NCI-H2196 (cell line): Measurements from ENCODE around the gene WWP2.
"Not testable (repeated sequence)": the region's sequence is repeated elsewhere in the genome, so short reads cannot be mapped to it uniquely, and the experiment has no call there.

Experiments
- DNase-seq: peaks from one replicate; lab custom pipeline; 2025; ENCODE audit not compliant: unreplicated experiment; lab: John Stamatoyannopoulos, UW

WWP2 gene

GRCh38 chr16:69830146-69830533 is 68.0 kb downstream of the WWP2 start:
- DNase-seq, result no peak

- no peak for DNase-seq
These were observed 68.5 kb downstream of the WWP2 start for GRCh38 chr16:69830534-69831211.

- DNase-seq, result no peak
These were observed 69.3 kb downstream of the WWP2 start for GRCh38 chr16:69831212-69832123.

GRCh38 chr16:69833357-69834282 is 71.5 kb downstream of the WWP2 start:
- no peak for DNase-seq

GRCh38 chr16:69834807-69835466 is 72.8 kb downstream of the WWP2 start:
- no peak for DNase-seq

GRCh38 chr16:69836257-69836656 is 74.1 kb downstream of the WWP2 start:
- DNase-seq, result no peak

DNA sequence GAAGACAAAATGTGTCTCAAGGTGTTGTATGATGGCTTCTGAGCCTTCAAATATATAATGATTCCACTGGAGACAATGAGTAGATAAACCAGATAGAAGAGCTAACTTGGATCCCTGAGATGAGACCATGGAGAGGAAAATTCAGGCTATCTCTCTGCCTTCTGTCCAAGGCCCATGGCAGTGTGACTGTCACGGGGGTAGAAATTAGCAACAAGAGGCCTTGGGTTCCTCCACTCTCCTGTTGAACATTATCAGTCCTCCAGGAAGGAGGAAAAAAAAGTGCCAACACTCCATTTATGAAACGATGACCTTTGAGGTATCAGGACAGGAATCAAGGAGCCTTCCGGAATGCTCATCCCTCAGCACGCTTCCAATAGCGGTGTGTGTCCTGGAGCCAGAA is 75.2 kb downstream of the WWP2 start:
- DNase-seq, result no peak

DNA sequence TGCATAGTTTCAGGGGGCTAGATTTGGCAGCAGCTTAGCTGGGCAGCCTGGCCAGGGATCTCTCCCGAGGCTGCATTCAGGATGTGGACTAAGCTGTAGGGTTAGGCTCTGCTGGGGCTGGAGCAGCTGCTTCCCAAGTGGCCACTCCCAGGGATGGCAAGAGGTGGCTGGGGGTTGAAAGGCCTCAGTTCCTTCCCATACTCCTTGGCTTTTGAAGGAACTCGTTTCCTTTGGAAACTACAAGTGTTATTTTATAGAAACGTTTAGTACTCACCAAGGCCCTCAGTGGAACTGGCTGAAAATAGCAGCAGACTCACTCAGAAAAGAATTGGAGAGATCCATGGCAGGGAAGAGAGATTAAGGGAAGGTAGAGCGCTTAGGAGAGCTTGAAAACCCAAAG is 76.4 kb downstream of the WWP2 start:
- no peak for DNase-seq

DNA sequence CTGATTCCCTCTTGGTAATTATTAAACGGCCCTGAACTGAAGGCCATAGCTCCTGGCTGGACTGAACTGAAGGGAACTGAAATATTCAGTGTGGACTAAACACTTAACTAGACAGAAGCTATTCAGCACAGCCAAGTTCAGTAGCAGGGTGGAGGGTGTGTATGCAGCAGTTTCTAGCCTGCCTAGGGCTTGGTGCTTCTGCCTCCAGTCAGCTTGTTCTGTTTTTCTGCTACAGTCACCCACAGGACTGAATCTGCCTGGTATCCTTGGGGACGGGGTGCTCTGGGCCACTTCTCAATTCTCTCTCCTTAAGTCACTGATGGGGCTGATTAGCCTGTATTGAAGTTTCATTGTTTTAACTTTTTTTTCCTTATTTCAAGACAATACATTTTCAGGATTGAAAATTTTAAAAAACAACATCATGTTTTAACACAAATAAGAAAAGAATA is 77.1 kb downstream of the WWP2 start:
- DNase-seq, result no peak

- DNase-seq, result no peak
These were observed 77.8 kb downstream of the WWP2 start for GRCh38 chr16:69839798-69840409.

GRCh38 chr16:69840975-69841374 is 78.8 kb downstream of the WWP2 start:
- DNase-seq, result no peak

DNA sequence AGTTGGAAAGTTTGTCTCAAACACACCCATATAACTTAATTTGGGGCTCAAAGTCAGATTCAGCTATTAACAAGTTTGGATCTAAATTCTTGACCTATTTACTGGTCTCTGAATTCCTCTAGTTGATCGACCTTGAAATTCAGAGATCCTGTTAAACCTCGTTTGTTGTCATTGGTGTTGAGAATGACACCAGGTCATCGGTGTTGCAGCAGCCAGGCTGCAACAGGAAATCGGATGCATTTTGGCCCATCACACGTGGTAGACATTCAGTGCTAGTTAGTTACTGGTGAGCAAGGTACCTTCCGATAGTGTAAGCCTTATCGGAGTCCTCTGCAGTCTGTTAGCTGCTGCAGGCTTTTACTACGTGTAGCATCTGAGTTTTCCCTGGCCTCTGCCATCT is 82.3 kb downstream of the WWP2 start:
- DNase-seq, result no peak

GRCh38 chr16:69845181-69845580 is 83.0 kb downstream of the WWP2 start:
- DNase-seq, result no peak

GRCh38 chr16:69847643-69848042 is 85.5 kb downstream of the WWP2 start:
- DNase-seq, result no peak

- no peak for DNase-seq
These were observed 86.8 kb downstream of the WWP2 start for GRCh38 chr16:69848637-69849545.

DNA sequence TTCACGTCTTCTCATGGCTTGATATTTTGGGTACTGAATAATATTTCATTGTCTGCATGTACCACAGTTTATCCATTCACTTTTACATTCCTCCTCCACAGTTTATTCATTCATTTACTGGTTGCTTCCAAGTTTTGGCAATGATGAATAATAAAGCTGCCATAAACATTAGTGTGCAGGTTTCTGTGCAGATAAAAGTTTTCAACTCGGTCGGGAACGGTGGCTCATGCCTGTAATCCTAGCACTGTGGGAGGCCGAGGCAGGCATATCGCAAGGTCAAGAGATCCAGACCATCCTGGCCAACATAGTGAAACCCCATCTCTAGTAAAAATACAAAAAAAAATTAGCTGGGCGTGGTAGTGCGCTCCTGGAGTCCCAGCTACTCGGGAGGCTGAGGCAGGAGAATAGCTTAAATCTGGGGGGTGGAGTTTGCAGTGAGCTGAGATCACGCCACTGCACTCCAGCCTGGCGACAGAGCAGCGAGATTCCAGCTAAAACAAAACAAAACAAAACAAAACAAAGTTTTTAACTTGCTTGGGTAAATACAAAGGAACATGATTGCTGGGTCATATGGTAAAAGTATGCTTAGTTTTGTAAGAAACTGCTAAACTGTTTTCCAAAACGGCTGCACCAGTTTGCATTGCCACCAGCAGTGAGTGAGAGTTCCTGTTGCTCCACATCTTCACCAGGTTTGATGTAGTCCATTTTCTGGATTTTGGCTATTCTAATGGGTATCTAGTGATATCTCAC is 89.5 kb downstream of the WWP2 start:
- DNase-seq, result no peak

- no peak for DNase-seq
These were observed 90.7 kb downstream of the WWP2 start for GRCh38 chr16:69852815-69853214.

GRCh38 chr16:69853481-69853880 is 91.3 kb downstream of the WWP2 start:
- no peak for DNase-seq

- not testable (repeated sequence) for DNase-seq
These were observed 92.6 kb downstream of the WWP2 start for GRCh38 chr16:69854776-69855175.
